ENCODE measurements around the gene JAML.

The JAML gene

DNA sequence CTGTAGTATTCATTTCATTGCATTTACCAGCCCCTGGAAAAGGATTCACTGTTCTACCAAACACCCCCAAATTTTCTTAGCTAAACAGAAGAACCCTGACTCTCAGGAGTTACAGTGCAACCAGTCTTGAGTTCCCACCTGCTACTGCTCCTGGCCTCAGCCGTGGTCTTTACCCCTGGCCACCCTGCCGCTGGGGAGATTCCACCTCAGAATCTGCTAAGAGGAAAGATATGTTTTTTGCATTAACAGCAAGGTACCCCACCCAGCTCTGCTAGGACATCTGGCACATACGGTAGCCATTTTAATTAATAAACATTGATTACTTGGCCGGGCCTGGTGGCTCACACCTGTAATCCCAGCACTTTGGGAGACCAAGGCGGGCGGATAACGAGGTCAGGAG lies 9.0 kb downstream of the JAML start:
- DNase-seq (ENCODE audit: low spot score): no peak

DNA sequence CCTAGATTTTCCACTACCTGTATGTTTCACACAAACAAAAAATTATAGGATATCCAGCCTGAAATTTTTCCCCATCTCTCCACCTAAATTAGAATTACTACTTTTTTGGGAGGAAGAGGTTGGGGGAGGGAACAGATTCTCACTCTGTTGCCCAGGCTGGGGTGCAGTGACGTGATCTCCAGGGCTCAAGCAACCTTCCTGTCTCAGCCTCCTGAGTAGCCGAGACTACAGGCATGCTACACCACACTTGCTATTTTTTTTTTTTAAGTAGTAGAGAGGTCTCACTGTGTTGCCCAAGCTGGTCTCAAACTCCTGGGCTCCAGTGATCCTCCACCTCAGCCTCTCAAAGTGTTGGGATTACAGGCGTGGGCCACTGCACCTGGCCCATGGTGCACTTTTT lies 9.5 kb downstream of the JAML start:
- no peak for DNase-seq (ENCODE audit: low spot score)

DNA sequence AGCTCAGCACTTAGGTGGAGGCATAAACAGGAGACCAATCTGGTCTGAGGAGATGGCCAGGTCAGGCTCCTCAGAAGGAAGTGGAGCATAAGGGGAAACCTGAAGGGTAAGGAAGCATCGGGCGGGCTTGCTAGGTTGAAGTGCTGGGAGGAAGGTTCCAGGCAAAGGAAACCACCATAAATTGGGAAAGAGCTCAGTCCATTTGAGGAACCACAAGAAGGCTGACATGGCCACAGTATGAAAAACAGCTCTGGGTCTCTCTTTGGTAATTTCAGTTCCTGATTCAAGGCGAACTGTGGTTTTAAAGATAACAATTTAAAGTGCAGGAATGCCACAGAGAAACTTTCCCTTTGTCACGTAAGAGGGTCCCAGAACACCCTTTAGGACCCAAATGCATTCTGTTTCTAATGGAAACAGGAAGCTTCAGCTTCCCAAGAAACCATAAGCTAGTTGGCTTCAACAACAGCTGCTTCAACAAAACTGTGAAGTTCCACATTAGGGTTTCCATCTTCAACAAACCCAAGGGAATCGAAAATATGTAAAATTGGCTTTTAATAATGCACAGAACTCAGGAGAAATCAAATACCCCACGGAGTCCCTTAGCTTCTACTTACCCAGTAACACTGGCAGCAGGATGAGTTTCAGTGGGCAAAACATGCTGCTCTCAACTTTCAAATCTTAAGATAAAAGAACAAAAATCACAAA lies 10.4 kb downstream of the JAML start:
- DNase-seq (ENCODE audit: low spot score): no peak

DNA sequence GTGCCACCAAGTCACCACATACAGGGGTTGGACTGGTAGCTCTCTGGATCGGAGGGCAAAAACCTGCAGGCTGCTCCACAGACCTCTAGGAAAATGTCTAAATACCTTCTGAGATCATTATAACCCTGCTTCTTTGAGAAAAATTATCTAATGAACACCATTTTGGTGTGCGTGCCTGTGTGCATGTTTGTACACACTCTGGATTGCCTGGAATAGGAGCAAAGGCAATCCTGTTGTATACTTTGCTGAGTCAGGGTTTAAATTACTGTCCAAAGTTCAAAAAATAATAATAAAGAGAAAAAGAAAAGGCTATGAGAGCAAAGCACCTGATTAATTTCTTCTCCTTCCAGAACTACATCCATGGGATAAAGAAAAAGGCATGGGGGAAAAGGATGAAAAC lies 11.0 kb downstream of the JAML start:
- DNase-seq (ENCODE audit: low spot score): no peak

DNA sequence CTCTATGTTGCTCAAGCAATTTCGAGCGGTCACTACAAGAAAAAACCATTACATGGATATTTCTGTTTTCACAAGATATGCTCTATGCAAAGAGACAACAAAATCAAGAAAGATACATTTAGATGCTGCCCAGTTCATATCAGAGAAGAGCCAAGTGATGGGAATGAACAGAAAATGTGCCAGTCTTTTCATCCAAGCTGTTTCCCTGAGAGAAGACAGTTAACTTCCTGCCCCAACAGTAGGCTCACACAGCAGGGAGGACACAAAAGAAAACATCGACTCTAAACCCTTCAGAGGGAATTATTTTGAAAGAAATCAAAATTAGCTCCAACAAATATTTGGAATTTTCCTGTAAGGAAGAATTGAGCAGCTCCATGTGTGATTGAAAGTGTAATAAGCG lies 11.6 kb downstream of the JAML start:
- DNase-seq (ENCODE audit: low spot score): no peak

DNA sequence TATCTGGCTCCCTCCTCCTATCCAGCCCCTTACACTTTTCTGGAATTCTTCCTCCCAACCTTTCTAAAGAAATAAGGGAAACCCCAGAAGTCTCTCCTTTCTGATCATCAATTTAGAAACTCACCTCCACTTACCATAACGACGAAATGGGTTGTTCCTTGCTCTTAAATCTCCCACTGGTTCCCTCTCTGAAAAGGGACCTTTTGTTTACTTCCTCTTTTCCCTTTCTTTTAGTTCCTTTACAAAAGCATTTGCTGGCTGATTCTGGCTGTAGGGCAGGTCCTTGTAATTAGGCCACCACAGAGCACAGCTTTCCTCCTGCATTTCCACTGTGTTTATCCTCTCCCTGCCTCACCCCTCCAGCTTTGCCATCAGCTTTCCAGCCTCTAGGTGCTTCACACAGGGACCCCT lies 12.0 kb downstream of the JAML start:
- no peak for DNase-seq (ENCODE audit: low spot score)

DNA sequence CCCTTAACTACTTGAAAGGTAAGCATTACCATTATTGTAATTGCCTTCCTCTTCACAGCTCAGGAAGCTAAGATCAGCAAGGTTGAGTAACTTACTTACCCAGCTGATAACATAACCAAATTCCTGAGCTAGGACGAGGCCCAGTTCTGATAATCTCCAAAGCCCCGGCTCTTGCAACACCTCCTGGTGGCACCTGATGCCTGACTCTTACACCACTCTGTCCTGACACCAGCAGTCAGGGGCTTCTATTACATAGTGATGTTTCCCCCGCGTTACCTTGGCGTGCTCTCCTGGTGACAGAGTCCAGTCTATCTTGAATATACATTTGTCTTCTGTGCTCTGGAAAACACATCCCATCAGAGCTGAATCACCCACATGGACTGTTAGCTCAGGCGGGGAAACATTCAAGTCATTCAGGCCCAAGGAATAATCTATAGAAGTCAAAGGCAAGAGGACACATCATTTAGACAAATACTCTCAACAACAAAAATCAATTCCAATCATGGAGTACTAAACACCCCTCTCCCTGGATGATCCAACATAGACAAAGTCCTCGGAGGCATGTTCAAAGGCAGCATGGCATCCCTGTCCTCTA lies 12.6 kb downstream of the JAML start:
- no peak for DNase-seq (ENCODE audit: low spot score)

DNA sequence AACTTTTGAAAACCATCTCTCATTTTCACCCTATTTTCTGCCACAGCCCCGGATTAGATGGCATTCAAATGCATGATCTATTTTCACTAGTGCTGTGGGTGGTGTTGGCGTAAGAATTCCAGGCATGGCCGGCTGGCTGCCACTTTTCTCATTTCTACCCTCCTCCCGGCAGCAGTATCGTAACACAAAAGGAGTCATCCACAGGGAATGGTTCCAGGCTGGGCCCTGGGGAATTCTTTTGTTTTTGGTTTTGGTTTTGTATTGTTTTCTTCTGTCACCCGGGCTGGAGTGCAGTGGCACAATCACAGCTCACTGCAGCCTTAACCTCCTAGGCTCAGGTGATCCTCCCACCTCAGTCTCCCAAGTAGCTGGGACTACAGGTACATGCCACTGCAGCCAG lies 13.8 kb downstream of the JAML start:
- no peak for DNase-seq (ENCODE audit: low spot score)

DNA sequence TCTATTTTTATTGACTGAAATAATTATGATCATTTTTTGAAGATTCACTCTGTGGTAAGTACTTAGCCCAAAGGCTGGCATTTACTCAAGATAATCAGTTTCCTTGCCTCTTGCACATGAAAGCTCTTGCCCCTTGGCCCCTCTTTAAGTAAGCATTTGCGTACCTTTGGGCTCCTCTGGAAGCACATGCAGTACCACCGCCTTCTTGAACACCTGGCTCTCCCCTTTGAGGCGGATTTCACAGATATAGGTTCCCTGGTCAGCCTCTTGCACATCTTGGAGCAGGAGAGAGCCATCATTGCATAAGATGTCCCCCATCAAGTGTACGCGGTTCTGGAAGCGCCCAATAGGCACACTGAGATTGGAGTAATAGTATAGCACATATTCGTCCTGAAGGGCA lies 14.5 kb downstream of the JAML start:
- no peak for DNase-seq (ENCODE audit: low spot score)

DNA sequence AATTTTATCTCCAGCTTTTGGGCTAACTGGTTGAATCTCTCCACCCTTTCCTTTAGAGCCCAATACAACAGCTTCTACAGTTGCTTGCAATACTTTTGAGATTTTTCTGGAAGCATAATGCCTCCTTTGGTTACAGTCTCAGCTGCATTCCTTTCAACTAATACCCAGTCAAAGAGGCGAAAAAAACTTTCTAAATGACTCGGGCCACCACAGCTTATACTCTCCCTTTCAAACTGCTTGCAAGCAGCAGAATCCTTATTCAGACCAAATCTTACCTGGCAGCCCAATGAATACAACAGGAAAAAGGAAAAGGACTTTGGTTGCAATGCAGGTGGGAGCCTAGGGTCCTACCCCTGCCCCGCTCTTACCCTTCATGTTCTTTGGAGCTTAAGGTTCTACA lies 15.8 kb downstream of the JAML start:
- DNase-seq (ENCODE audit: low spot score): no peak

DNA sequence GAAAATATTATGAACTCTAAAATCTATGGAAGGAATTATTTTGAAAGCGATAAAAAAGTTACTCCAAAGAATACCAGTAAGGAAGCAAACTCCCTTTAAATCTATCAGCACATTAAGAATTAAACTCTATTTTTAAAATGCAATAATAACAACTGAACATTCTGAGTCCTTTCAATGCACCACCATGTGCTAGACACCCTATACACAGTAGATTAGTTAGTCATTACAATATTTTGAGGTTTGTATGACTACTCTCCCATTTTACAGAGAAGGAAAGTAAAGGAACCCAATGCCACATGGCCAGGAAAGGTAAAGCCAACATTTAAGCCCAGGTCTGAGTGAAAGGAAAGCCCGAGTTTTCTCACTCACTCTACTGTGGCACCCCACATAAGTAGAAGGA lies 17.7 kb downstream of the JAML start:
- DNase-seq (ENCODE audit: low spot score): no peak

DNA sequence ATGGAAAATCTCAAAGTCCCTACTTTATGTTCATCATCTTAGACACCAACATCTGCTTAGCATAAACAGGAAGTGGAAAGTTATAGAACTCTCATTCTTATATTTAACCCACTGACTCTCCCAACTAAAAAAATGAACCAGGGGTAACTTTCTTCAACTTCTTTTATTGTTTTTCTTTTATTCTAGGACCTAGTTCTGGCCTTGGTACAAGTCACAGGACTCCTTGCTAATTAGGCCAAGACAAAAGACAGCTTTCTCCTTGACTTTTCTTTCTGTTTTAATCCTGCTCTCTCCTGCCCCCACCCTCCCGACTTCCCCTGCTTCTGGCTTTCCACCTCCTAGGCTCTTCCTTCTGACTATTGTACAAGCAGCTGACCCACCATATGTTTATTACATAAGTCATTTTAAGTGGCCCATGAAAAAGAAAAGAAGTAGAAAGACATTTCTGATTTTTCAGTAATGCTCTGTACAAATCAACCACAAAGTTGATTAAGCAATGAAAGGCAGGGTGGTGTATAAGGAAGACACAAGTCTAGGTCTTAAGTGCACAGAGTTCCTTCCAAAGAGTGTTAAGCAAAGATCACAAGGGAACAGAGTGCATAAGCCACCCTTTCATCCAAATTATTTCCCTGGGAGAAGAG lies 18.3 kb downstream of the JAML start:
- no peak for DNase-seq (ENCODE audit: low spot score)

DNA sequence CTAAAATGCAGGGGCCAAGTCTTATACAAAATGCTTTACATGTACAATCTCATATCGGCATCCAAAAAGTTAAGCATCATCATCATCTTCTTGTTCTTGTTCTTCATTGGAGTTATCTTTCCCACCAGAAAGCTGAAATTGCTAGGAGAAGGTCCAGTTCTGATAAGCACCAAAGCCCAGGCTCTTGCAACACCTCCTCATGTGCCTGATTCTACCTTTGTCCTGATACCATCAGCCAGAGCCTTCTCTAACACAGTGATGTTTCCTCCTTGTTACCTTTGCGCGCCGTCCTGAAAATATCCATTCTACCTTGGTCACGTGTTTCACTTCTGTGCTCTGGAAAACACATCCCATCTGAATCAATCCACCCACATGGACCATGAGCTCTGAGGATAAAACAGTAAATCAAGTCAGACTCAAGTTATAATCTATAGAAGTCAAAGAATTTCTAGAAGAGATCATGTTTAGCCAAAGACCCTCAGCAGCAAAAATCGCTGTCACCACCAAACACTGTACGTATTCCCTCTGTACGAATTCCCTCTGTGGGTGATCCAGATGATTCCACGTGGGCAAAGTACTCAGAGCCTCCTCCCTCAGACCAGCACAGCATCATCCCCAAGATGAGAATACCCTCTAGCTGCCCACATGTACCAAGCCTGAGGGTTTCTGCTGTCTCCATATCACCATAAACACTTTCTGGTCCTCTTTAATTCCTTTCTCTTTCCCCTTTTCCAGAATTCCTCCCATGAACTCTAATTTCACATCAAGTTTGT lies 19.0 kb downstream of the JAML start:
- no peak for DNase-seq (ENCODE audit: low spot score)

DNA sequence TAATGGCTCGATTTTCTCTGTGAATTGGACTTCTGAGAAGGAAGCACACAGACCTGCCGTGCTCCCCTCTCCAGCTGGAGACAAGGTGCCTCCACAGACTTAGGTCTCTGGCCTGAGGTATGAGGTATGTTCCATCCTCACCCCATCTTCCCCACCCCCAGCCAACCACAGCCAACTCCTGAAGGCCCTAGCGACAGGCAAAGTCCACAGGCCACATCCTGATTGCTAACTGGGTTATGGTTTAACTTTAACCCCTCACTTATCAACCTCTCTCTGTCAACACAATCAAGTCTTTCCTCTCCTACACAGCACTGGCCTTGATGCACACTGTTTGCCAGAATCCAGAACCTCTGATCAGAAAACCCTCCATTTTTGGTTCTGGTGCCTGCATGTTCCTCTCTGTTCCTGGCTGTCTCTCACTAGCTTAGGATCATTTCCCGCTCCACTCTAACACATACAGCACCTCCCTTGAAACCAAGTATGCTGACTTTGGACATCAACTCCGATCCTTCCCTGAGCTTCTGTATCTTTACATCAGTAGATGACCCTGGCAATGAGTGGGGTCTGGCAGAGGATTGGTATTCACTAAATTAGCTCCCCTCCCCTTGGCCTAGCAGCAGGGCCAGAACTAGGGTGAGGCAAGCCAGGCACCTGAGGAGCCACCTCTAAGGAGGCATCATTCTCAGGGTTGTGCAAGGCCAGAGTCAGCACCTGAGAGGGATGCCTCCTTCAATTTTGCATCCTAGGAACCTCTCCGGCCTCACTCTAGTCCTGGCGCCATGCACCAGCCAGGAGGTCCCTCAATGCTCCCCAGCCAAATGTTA lies 22.0 kb downstream of the JAML start:
- DNase-seq (ENCODE audit: low spot score): no peak

DNA sequence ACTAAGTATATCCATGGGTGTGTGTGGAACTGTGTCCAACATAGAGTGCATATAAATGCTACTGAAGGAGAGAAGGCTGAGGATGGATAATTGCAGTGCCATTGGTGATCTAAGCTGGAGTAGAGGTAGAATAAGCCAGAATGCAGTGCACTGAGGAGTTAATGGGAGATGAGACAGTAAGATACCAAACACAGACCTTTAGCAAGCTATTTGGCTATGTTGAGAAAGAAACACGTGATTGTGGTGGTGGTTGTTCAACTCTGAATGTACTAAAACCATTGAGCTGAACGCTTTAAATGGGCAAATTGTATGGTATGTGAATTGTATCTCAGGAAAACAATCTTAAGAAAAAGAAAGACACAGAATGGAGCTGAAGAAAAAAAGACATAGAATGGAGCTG lies 22.8 kb downstream of the JAML start:
- no peak for DNase-seq (ENCODE audit: low spot score)

DNA sequence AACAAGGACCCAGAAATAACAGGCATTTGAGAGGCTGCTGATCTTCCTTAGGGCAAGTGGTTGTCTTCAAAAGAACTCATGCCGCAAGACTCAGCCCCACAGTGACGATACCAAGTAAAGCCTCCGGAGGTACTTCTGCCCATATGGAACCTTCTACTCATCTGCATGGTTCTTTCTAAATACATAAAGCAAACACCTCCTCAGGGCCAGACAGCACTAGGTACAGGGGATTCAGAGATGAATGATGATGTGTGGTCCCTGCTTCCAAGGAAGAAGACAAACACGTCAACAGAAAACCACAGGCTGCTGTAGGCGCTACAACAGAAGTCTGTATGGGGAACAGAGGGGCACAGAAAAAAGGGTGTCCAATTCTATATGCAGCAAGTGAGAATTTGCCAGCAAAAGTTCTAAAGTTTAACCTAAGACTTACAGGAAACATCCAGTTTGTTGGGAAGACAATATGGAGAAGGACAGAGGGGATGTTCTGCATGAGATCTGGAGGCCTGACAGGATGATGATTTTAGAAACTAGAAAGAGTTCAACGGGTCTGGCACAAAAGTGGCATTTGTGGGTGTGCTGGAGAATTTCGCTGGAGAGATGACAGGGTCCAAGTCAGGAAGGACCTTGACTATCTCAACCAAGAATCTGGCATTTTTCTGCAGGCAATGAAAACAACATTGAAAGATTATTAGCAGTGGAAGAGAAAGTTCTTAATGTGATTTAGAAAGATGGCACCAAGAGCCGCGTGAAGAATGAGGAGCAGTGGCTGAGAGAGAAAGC lies 23.7 kb downstream of the JAML start:
- no peak for DNase-seq (ENCODE audit: low spot score)

DNA sequence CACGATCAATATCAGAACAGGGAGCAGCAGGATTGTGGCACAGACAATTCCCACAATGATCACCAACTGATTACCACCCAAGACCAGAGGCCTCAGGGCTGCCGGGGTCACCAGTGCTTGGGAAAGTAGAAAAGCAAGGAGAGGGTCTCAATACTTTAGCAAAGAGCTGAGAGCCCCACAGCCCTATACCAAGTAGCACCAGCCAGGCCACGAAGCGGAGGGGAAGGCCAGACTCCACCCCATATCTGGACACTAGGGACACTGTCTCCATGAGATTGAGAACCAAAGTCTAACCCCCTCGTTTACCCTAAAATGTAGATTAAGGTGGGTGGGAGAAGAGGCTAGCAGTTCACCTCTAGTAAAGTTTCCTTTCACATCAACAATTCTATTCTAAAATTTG lies 24.3 kb downstream of the JAML start:
- no peak for DNase-seq (ENCODE audit: low spot score)

DNA sequence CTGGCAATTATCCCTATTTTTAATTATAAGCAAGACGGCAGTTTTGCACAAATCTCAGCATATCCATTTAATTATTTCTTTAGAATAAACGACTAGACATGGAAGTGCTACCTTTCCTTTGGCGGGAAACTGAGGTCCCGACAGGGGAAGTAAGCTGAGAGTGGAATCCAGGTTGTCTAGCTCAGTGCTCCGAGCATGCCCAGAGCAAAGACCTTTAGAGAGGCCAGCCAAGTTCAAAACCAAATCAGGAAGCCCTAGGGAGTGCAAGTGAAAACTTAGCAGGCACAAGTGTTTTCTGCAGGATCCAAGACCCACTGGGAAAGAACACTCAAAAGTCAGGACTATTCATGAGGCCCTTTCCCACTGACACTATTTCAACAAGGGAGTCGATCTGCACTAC lies 25.7 kb downstream of the JAML start:
- DNase-seq (ENCODE audit: low spot score): no peak

DNA sequence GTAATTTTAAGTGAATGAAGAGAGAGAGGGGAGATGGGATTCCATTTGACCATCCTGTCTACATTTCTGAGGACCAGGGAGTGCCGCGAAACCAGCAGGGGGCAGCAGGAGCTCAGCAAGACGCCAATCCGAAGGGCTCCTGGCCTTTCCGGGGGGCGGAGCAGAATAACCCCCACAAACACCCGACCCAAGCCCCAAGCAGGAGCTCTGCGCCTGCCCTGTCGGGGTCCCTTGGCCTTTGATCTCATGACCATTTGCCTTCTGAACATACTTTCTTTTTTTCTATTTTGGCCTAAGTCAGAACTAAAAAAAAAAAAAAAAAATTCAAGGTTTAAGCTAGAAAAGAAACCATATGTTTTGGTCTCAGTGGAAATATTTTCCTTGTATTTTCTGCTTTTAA lies 26.4 kb downstream of the JAML start:
- peak; percentile 49 for DNase-seq (ENCODE audit: low spot score)

DNA sequence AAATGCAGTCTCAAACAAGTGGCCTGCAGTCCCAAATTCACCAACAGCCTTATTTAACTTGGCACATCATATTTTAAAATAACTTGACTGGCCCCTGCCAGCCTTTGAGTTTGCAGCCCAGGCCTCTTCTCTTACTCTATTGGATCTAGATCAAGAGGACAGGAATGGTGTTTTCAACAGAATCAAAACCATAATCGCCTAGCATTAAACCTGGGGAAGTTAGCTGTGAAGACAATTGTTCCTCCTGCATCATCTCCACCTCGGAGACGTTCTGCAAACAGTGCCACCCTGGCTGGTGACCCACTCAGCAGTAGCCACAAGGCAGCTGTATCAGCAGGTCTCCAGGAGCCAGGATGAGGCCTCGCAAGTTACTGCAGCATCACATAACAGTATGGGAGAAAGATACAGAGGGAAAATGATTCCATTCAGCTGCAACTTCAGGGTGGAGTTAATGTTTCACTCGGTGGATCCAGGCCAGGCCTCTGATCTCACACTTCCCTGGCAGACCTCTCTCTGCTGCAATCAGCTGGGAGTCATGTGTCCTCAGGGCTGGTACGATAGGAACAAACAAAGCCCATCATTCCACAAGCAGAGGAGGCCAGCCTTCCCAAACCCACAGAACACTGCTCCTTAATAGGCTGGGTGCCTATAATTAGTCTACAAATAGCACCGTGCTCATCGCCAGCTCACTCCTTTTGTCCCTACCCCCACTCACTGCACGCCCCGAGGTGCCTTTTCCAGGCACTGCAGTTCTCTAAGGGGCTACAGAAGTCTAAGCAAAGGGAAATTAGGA lies 29.8 kb downstream of the JAML start:
- no peak for DNase-seq (ENCODE audit: low spot score)

Measured in hepatic stellate cell (primary cell).